ENCODE results near the gene VPS4B. TPM values are rescaled to one million over a fixed set of nuclear protein-coding genes. Genes with fewer than 3 reads are reported as not detected.

Gene VPS4B
- total RNA-seq, 1 donor from 2014 or later = 20.4 TPM

GRCh38 chr18:63439334-63439733 is 17.1 kb upstream of the VPS4B start:
- intact Hi-C loops (cut with DNase I) = loop anchor here (2.0 to 5.0 kb wide), 2 partner anchors 95 to 422 kb away; no protein-coding TSS in a partner anchor
- DNase-seq (ENCODE audit: missing footprints) (no peak), ATAC-seq (peak; percentile 68)

DNA sequence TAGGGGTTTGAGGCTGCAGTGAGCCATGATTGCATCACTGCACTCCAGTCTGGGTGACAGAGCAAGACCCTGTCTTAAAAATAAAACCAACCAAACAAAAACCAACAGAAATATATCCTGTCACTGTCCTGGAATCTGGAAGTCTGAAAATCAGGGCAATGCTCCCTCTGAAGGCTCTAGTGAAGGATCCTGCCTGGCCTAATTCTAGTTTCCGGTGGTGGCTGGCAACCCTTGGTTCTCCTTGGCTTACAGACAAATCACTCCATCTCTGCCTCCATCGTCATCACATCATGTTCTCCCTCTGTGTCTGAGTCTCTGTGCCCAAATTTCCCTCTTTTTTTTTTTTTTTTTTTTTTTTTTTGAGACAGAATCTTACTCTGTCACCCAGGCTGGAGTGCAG is 15.9 kb upstream of the VPS4B start:
- intact Hi-C loops (cut with DNase I) = loop anchor here (2.0 to 5.0 kb wide), 2 partner anchors 93 to 421 kb away; no protein-coding TSS in a partner anchor
- ATAC-seq (no peak), DNase-seq (ENCODE audit: missing footprints) (no peak)

DNA sequence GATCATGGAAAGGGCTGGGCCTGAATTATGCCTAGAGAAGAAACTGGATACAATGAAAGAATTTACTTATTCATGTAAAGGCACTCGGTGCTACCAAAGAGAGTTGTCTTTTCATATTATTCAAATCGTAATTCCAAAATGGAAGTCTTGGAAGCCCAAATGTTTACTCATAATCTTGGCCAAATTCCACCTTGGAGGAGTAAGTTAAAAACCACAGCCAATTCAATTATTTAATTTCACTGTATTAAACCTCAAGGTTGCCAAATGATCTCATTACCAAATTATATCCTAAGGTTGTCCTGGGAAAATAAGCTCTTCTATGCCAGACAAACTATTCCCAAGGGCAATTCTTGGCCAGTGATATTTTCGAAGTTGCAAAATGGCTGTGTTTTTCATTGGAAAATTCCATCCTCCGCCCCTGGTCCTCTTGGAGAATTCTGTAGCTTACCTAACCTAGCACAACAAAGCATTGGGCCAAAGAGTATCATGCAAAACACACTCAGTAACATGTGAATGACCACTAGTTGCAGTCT is 11.1 kb upstream of the VPS4B start:
- intact Hi-C loops (cut with DNase I) = no loop called here
- no peak for DNase-seq (ENCODE audit: missing footprints)
- peak; percentile 85 for ATAC-seq

DNA sequence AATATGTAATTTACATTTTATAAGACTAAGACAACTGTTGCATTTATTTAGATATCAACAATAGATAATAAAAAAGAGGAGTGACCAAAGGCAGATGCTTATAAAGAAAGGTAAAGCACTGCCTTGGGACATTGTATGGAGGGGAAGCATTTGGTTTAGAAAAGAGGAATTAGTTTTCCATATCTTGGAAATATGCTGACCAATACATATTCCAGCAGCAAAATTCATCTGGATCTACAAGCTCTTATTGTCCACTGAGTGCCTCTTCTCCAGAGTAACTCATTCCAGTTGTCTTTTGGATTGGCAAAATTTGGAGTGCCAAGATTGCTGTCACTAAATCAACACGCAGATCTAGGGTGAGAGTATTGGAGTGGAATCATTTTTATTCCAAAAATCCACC is 8.9 kb upstream of the VPS4B start:
- ATAC-seq (no peak), DNase-seq (ENCODE audit: missing footprints) (no peak)
- intact Hi-C loops (cut with DNase I) = no loop called here

DNA sequence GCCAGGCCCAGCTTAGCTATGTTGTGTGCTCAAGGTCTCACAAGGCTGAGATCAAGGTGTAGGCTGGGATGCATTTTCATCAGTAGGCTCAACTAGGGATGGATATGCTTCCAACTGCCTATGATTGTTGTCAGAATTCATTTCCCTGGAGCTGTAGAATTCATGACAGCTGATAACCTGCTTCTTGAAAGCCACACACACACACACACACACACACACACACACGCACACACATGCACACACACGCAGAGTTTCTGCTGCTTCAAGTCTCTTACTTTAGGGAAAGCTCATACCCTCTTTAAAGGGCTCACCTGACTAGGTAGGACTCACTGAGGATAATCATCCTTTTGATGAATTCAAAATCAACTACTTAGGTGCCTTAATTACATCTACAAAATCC is 8.2 kb upstream of the VPS4B start:
- ATAC-seq (no peak), DNase-seq (ENCODE audit: missing footprints) (no peak)
- intact Hi-C loops (cut with DNase I) = no loop called here

DNA sequence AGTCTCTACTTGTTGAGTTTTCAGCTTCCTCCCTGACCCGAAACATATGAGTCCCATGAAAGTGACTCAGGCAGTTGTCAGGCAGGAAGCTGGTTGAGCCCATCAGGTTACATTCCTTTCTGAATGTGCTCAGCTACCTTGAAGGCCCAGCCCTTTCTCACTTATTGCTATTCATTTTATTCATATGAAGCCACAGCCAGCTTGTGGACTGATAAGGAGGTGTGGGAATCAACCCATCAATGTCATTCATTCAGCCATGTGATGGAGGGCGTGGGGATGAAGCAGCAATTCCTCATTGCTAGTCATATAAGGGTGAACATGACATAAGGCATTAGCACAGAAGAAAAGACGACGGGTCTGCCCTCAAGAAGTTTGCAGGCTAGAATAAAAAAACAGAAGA is 5.3 kb upstream of the VPS4B start:
- intact Hi-C loops (cut with DNase I) = loop anchor here (10.0 kb wide), 1 partner anchor 713 kb away; the partner anchor contains the start of gene PHLPP1
- ATAC-seq = no peak

GRCh38 chr18:63422864-63423304 is 608 bp upstream of the VPS4B start:
- intact Hi-C loops (cut with DNase I) = loop anchor here (1.0 to 10.0 kb wide), 3 partner anchors 56 to 708 kb away; partner anchors contain the start of genes KDSR and PHLPP1
- ATAC-seq (peak; percentile 38), DNase-seq (ENCODE audit: missing footprints) (no peak)

More for the DNA sequence above, 5.3 kb upstream of the VPS4B start:
- DNase-seq (ENCODE audit: missing footprints) = no peak

DNA sequence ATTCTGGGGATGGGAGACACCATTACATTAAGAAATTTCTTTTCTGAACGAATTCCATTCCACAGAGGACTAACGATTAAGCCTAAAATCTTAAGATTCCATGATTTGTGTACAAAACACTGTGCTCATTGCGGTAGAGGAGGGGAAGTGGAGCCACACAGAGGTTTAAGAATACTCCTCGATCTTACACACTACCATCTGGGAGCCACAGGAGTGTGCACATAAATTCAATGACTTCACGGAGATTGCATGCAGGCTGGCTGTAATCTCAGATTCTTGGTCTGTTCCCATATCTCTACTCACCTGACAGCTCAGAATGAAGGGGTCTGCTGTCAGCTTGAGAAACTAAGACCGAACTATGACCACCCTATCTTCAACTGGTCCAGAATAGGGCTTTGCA is 762 bp downstream of the VPS4B start:
- DNase-seq (ENCODE audit: missing footprints) = no peak
- intact Hi-C loops (cut with DNase I) = loop anchor here (5.0 to 10.0 kb wide), 2 partner anchors 289 to 707 kb away; partner anchors contain the start of gene PHLPP1
- ATAC-seq = no peak

DNA sequence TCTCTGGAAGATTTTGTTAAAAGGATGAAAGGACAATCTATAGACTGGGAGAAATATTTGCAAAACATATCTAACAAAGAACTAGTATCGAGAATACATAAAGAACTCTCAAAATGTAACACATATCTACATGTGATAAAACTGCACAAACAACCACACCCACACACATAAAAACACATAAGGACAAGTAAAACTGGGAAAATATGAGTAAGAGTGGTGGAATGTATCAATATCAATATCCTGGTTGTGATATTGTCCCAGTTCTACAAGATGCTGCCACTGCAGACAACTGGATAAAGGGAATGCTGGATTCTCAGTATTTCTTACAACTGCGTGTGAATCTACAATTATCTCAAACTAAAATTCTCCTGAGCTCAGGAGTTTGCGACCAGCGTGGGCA is 9.3 kb downstream of the VPS4B start:
- no peak for ATAC-seq
- intact Hi-C loops (cut with DNase I) = no loop called here
- no peak for DNase-seq (ENCODE audit: missing footprints)

DNA sequence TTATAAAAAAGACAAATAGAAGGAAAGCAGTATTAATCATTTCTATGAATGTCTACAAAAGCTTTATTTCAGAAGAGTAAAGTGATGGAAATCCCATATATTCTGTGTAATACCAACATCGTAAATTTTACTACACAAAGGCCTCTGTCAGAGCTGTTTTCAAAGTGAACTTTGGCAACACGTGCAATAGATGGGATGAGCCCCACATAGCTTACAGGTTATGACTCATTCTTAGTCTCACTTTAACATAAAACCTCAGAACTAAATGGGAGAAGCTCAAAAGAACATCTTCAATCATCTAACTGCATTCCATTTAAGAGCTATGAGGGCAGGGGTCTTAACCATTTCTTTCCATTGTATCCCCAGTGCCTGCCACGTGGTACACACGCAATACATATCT is 11.5 kb downstream of the VPS4B start:
- ATAC-seq = no peak
- no peak for DNase-seq (ENCODE audit: missing footprints)
- intact Hi-C loops (cut with DNase I) = no loop called here

GRCh38 chr18:63409301-63409700 is 13.0 kb downstream of the VPS4B start:
- DNase-seq (ENCODE audit: missing footprints) (no peak), ATAC-seq (no peak)
- intact Hi-C loops (cut with DNase I) = no loop called here

DNA sequence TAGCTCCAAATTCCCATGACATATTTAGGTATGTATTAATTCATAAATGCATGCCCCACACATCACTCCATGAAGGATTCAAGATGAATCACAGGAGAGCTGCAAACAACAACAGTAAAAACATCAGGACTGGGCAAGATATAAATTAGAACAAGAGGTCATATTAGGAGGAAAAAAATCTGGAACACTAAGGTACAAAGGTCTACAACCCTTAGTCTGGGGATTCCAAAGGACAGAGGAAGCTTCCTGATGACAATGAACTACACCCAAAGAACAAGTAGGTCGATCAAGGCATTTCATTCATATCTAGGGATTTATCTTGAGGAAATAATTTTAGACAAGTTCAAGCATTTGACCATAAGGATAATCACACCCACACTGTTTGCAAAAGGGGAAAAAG is 14.5 kb downstream of the VPS4B start:
- ATAC-seq (no peak), DNase-seq (ENCODE audit: missing footprints) (no peak)
- intact Hi-C loops (cut with DNase I) = no loop called here

DNA sequence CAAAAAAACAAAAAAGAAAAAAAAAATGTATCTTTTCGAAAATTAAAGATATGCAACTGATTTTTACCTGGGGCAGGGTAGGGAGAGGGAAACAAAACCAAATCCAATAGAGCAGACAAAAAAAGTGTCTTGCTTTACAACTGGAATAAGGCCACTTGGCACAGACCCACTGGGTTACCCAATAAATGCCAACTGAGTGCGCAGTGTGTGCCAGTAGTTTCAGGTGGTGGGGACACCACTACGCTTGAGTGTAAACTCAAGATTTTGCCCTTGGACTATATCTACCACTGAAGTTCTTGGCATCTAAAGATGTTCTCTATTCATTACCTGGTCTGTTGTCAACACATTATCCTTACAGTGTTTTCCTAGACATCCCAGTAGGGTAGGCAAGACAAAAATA is 16.3 kb downstream of the VPS4B start:
- intact Hi-C loops (cut with DNase I) = no loop called here
- ATAC-seq (peak; percentile 53), DNase-seq (ENCODE audit: missing footprints) (no peak)

DNA sequence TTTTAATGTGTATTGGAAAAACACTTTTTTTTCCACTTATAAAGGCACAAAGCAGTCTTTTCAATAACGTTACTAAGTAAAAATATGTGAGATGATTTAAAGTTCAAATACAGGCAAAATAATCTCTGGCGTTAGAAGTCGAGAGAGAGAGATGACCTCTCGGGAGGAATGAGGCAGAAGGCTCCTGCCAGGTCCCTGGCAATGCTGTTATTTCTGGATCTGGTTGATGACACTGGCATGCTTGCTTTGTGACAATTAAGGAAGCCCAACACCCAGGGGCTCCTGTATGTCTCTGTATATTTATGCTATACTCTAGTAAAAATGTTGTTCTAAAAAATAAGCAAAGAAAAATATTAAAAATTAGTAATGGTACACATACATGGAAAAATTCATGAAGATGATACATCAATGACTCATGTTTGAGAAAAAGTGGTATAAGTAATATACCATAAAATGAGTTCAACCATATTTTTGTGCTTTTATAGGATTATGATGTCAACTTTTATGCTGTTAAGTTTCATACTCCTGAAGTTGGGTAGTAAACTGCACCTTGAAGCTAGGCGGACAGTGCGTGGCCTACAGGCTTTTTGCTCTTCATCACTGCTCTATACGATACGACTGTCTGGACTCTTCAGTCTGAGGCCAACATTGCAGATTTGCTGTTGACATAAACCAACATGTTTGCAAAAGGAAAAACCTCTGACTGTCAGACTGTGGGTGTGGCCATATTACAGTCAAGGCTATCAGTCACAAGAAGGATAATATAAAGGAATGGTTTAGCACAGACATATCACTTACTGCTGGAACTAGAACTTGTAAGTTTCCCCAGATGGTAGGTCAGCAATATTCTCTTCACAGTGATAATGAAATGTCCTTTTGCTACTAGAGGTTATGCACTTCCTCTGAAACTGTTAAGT is 19.8 kb downstream of the VPS4B start:
- peak; percentile 80 for ATAC-seq
- intact Hi-C loops (cut with DNase I) = loop anchor here (5.0 kb wide), 1 partner anchor 35 kb away; the partner anchor contains the start of gene KDSR
- no peak for DNase-seq (ENCODE audit: missing footprints)

DNA sequence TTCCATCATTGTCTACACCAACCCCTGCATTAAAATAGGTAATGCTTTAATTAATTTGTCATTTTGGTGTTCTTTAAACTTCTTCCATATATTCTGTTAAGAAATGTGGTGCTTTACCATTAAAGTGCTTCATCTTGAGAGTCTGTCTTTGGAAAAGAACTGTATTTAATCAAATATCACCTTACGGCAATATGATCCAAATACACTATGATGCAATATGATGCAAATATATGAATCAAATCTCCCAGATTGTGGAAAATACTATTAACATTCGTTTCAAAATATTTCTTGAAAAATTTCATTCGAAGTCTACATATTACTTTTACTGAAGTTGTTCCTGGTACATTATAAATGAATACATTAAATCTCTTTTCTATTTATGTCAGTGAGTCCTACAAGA is 23.0 kb downstream of the VPS4B start:
- intact Hi-C loops (cut with DNase I) = no loop called here
- DNase-seq (ENCODE audit: missing footprints) (no peak), ATAC-seq (no peak)

- no peak for ATAC-seq
- no peak for DNase-seq (ENCODE audit: missing footprints)
- intact Hi-C loops (cut with DNase I) = no loop called here
Observed at GRCh38 chr18:63397349-63397748, 24.9 kb downstream of the VPS4B start.

DNA sequence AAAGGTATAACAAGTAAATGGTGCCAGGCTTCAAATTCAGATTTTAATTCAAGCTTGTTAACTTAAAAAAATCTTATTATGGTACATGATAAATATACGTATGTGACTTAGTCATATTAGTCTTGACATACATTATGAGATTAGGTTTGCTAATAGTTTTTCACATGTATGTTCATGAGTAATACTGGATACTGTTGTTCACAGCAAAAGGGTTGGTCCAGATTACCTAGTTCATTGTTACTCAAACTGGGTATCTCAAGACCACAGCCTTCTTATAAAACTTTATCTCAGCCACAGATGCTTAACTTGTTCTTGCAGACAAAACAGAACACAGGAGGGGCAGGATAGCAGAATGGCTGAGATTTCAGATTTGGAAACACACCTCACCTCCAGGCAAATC is 26.8 kb downstream of the VPS4B start:
- intact Hi-C loops (cut with DNase I) = no loop called here
- DNase-seq (ENCODE audit: missing footprints) (no peak), ATAC-seq (no peak)

DNA sequence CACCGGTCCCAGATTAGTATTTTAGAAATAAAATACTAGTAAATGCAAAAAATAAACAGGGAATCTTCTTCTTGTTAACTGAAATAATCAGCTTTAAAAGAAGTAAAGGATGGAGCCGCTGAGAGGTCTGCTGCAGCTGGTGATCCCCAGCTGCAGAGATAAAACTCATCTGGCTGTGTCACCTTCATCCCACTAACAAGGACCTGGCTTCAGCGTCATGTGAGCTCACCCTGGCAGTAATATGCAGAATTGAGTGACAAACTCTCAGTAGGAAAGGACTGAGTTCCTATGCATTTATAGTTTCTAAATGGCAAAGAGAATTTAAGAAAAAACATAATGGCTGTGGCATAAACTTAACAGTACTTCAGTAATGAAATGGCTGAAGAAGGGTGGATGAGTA is 27.3 kb downstream of the VPS4B start:
- ATAC-seq (no peak), DNase-seq (ENCODE audit: missing footprints) (no peak)
- intact Hi-C loops (cut with DNase I) = no loop called here

- intact Hi-C loops (cut with DNase I) = no loop called here
- ATAC-seq = no peak
- no peak for DNase-seq (ENCODE audit: missing footprints)
Observed at GRCh38 chr18:63387861-63388260, 34.4 kb downstream of the VPS4B start.

- ATAC-seq (no peak), DNase-seq (ENCODE audit: missing footprints) (no peak)
- intact Hi-C loops (cut with DNase I) = no loop called here
Observed at GRCh38 chr18:63382843-63383242, 39.4 kb downstream of the VPS4B start.

Data from Right ventricle myocardium inferior (tissue), 1 donor.